Measurements from ENCODE around the gene TMEM269. TPM values are rescaled to one million over a fixed set of nuclear protein-coding genes. Genes with fewer than 3 reads are reported as not detected.

The TMEM269 gene
- total and polyA plus RNA-seq, 9 of the 15 experiments (the other 6 are each of a cell fraction or from before 2014, with no cell fraction given) = 0.09 to 0.49 (median 0.21) TPM

GRCh38 chr1:42747125-42747524 lies 37.7 kb upstream of the TMEM269 start:
- Histone ChIP-seq H3K4me1 (replicated peaks in 1 of 2; ENCODE audit: control insufficient read depth in 2 of 2, insufficient read depth in 2 of 2, low read length in 2 of 2) (no peaks in the 10 kb centered on the region), H3K27me3 (ENCODE audit: control insufficient read depth in 2 of 2, insufficient read depth in 2 of 2, low read length in 2 of 2) (peaks cover 0 to 5% of the 10 kb centered on the region in 2 experiments; a peak in 1 of 5 replicates), H3K27ac (ENCODE audit: extremely low read depth, low read depth, low read length) (no peak overlapping the region), H3K9ac (ENCODE audit: insufficient read depth in 1 of 2, low read depth in 2 of 2, low read length in 2 of 2) (no peak overlapping the region), H3K79me2 (ENCODE audit: control insufficient read depth, insufficient read depth, low read length) (no peaks in the 10 kb centered on the region), H3K9me1 (ENCODE audit: control insufficient read depth, insufficient read depth, low read length) (peaks cover 8% of the 10 kb centered on the region), H3K9me3 (replicated peaks; ENCODE audit: control insufficient read depth, insufficient read depth, low read depth, low read length) (no peaks in the 10 kb centered on the region), H3K36me3 (ENCODE audit: control insufficient read depth, insufficient read depth, low read length) (peaks cover 52% of the 10 kb centered on the region), H3K4me2 (ENCODE audit: insufficient read depth, low read length) (no peak overlapping the region), H2AFZ (ENCODE audit: low read depth, low read length) (no peak overlapping the region), H3K4me3 (no peak overlapping the region), H4K20me1 (replicated peaks; ENCODE audit: control insufficient read depth, insufficient read depth, low read length) (no peaks in the 10 kb centered on the region)
- BruUV-seq (replicated peaks) = no TSS peak
- FAIRE-seq (peak; percentile 60), ATAC-seq (peak; percentile 73), DNase-seq (ENCODE audit: extremely low read depth in 1 of 4, low spot score in 3 of 4) (peak; percentile 43 to 55 (median 52))
- ChIA-PET POLR2A (interaction anchor here (0.5 to 2.1 kb wide), 4 partner anchors 19 to 1641 kb away, joined by 3 to 6 read pairs (median 3); partner anchors contain the start of genes C1orf50, P3H1 and YBX1), CTCF (ENCODE audit: low intra/inter-chr PET ratio) (interaction anchor here (0.7 to 1.4 kb wide), 3 partner anchors 169 to 601 kb away, joined by 3 to 10 read pairs (median 3); no protein-coding TSS in a partner anchor)
- 68% methylated on average over 14 of the region's 14 CpGs for WGBS (ENCODE audit: insufficient coverage, low coverage, missing lambda C conversion rate)
- in situ Hi-C loops (cut with MboI) = loop anchor here (10.0 to 25.0 kb wide), 2 partner anchors 160 to 402 kb away; no protein-coding TSS in a partner anchor
- intact Hi-C loops (cut with micrococcal nuclease) = no loop called here
- TF ChIP-seq, protein P1, sequence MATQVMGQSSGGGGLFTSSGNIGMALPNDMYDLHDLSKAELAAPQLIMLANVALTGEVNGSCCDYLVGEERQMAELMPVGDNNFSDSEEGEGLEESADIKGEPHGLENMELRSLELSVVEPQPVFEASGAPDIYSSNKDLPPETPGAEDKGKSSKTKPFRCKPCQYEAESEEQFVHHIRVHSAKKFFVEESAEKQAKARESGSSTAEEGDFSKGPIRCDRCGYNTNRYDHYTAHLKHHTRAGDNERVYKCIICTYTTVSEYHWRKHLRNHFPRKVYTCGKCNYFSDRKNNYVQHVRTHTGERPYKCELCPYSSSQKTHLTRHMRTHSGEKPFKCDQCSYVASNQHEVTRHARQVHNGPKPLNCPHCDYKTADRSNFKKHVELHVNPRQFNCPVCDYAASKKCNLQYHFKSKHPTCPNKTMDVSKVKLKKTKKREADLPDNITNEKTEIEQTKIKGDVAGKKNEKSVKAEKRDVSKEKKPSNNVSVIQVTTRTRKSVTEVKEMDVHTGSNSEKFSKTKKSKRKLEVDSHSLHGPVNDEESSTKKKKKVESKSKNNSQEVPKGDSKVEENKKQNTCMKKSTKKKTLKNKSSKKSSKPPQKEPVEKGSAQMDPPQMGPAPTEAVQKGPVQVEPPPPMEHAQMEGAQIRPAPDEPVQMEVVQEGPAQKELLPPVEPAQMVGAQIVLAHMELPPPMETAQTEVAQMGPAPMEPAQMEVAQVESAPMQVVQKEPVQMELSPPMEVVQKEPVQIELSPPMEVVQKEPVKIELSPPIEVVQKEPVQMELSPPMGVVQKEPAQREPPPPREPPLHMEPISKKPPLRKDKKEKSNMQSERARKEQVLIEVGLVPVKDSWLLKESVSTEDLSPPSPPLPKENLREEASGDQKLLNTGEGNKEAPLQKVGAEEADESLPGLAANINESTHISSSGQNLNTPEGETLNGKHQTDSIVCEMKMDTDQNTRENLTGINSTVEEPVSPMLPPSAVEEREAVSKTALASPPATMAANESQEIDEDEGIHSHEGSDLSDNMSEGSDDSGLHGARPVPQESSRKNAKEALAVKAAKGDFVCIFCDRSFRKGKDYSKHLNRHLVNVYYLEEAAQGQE (IDR thresholded peaks at IDR 0.05; ENCODE audit: borderline replicate concordance) = peak; percentile 64
- TF ChIP-seq, protein P1 (CRISPR knock-in tag; IDR thresholded peaks at IDR 0.05; ENCODE audit: low read depth) = no peak
- TF ChIP-seq, protein P2, sequence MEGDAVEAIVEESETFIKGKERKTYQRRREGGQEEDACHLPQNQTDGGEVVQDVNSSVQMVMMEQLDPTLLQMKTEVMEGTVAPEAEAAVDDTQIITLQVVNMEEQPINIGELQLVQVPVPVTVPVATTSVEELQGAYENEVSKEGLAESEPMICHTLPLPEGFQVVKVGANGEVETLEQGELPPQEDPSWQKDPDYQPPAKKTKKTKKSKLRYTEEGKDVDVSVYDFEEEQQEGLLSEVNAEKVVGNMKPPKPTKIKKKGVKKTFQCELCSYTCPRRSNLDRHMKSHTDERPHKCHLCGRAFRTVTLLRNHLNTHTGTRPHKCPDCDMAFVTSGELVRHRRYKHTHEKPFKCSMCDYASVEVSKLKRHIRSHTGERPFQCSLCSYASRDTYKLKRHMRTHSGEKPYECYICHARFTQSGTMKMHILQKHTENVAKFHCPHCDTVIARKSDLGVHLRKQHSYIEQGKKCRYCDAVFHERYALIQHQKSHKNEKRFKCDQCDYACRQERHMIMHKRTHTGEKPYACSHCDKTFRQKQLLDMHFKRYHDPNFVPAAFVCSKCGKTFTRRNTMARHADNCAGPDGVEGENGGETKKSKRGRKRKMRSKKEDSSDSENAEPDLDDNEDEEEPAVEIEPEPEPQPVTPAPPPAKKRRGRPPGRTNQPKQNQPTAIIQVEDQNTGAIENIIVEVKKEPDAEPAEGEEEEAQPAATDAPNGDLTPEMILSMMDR (IDR thresholded peaks at IDR 0.05 in 2 of 3, conservative IDR thresholded peaks at IDR 0.05 in 1 of 3; ENCODE audit: insufficient read depth in 2 of 3, low read depth in 1 of 3, low read length in 3 of 3) = peak; percentile 70 to 82 (median 74)
- peak; percentile 87 for TF ChIP-seq SMC3 (conservative IDR thresholded peaks at IDR 0.05; ENCODE audit: insufficient read depth, low read depth, low read length)
